Stimulated activated naive CD8-positive, alpha-beta T cell treated with anti-CD3 and anti-CD28 coated beads, Interleukin-15, Interleukin-2, amounts not matched to agents 100 U/mL and 50 U/mL, for 24 hours (primary cell): Measurements from ENCODE around the gene TRIM65.
A peak's percentile ranks its signal among the peaks of the same experiment; 100 is the strongest.
"Not testable (repeated sequence)": the region's sequence is repeated elsewhere in the genome, so short reads cannot be mapped to it uniquely, and the experiment has no call there.

ENCODE experiments used
- ATAC-seq: fragments of 150-1000 bp; cut with Tn5 transposase; one replicate; pipeline ENCODE4 v1.10.0; 2021
- DNase-seq: peaks from one replicate; pipeline ENCODE4 v3.0.0; 2021

The TRIM65 gene

DNA sequence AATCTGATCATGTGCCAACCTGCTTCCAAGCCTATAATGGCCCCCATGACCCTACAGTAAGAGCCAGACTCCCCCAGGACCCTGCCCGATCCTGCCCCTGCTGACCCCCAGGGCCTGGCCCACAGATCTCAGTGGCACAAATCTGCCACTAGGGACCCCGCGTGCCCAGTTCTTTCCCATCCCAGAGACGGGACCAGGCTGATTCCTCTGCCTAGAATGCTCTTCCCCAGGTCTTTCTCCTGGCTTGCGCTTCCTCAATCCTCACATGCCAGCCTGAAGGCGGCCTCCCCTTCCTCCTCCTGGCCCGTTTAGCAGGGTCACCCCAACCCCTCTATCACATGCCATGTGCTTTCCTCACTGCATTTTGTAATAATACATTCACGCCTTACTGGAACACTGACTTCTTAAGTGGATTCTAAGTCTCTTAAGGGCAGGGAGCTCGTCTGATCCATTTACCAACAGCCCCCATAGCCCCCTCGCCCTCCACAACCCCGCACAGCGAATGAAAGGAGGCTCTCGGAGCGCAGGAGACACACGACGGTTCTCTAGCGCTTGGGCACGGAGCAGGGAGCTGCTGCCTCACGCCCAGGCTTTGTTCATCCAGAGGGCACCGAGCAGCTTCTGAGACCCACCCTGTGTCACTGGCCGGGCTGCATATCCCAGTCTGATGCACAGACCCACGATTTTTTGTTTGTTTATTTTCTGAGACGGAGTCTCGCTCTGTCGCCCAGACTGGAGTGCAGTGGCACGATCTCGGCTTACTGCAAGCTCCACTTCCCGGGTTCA is 1.2 kb downstream of the TRIM65 start:
- no peak for ATAC-seq

GRCh38 chr17:75894049-75894733 is 2.6 kb downstream of the TRIM65 start:
- DNase-seq, result no peak
- ATAC-seq, result no peak

More for the DNA sequence above, 1.2 kb downstream of the TRIM65 start:
- DNase-seq, result peak; percentile 49

- ATAC-seq, result no peak
- DNase-seq, result no peak
These were observed 3.3 kb downstream of the TRIM65 start for GRCh38 chr17:75893305-75894048.

DNA sequence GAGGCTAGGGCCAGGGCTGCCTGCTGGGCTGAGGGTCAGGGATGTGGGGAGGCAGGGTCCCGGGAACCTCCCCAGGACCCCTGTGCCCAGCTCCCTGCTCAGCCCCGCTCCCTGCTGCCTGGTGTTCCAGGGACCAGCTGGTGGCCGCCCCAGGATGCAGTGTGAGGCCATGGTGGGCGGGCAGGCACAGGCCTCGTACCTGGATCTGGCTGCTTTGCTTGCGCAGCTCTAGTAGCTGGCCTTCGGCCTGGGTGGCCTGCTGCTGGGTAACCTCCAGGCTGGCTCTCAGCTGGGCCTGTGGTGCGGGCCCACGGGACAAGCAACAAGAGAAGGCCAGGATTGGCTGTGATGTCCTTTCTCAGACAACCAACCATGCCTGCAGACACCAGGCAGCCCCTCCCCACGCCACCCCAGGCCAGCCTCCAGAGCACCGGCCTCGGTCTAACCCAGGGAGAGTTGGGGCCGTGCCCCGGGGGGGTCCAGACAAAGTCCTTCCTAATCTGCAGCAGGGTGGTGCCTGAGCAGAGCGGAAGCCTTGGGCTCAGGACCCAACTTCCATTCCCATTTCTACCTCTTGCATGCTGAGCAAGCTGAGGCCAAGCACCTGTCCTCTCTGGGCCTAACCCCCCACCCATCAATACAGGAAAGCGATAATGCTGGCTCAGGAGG is 4.1 kb downstream of the TRIM65 start:
- DNase-seq, result no peak
- no peak for ATAC-seq

GRCh38 chr17:75891605-75892555 is 4.9 kb downstream of the TRIM65 start:
- ATAC-seq (no peak), DNase-seq (no peak)

DNA sequence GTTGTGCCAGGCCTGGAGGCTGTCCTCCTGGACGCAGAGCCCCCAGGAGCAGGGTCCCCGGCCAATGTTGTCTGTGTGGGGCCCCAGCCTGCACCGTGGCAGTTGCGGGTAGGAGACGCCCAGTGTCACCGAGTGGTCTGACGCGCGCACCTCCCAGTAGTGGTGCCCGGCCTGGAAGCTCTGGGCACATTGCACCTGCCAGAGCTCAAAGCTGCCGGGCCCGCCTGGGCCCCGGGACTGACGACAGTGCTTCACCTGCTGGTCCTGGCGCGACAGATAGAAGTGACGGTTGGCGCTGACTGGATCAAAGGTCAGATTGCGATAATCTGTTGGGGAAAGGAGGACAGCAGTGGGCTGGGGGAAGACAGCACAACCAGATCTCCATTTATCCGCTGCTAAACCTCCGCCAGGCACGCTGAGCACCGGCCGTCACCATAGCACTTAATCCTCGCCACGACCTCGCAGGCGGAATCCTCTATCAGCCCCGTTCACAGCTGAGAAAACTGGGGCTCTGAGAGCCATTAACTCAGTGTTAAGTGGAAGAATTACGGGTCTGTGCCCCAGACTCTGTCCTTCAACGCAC is 5.6 kb downstream of the TRIM65 start:
- DNase-seq (no peak), ATAC-seq (no peak)

- DNase-seq (no peak), ATAC-seq (peak; percentile 82)
These were observed 7.3 kb downstream of the TRIM65 start for GRCh38 chr17:75889454-75889853.

DNA sequence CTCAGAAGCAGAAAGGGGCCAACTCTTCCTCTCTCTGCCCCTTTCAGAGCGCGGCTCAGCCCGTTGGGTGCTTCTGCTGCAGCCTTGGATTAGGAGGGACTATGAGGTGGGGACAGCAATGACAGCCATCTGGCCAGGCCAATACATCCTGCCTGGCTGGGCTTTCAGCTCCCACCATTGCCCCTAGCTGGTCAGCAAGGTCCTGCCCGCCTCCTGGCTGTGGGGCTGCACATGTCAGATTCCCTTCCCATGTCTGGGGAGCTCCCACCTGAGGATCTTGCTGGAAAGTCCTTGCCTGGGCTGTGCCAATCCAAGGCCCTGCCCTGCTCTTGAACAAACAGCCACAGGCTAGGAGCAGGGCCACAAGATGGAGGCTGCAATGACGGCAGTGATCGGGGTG is 8.3 kb downstream of the TRIM65 start:
- DNase-seq (no peak), ATAC-seq (no peak)

GRCh38 chr17:75885860-75886259 is 10.9 kb downstream of the TRIM65 start:
- ATAC-seq, DNase-seq: not testable (repeated sequence)

- DNase-seq (no peak), ATAC-seq (no peak)
These were observed 11.3 kb downstream of the TRIM65 start for GRCh38 chr17:75885431-75885830.

GRCh38 chr17:75881678-75882454 is 14.9 kb downstream of the TRIM65 start:
- ATAC-seq, result no peak
- DNase-seq, result no peak

DNA sequence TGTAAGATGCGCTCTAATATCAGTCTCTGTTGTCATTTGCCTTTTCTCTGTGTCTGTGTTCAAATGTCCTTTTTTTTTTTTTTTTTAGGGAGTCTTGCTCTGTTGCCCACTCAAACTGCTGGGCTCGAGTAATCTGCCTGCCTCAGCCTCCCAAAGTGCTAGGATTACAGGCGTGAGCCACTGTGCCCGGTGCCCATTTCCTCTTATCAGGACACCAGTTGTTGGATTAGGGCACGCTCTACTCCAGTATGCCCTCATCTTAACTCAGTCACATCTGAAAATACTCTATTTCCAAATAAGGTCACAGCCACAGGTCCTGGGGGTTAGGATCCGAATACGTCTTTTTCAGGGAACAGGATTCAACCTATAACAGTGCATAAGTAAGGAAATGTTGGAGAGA is 16.5 kb downstream of the TRIM65 start:
- ATAC-seq, result no peak
- no peak for DNase-seq

- ATAC-seq, result peak; percentile 3
- DNase-seq, result peak; percentile 31
These were observed 18.4 kb downstream of the TRIM65 start, which contains the start of gene TRIM47 for GRCh38 chr17:75878174-75878998. Gene TRIM47, minus strand, starts transcription at chr17:75878581. Its CDS starts 33 bp downstream, at chr17:75878548.

GRCh38 chr17:75877752-75878173 is 19.0 kb downstream of the TRIM65 start:
- ATAC-seq (peak; percentile 78), DNase-seq (peak; percentile 75)

DNA sequence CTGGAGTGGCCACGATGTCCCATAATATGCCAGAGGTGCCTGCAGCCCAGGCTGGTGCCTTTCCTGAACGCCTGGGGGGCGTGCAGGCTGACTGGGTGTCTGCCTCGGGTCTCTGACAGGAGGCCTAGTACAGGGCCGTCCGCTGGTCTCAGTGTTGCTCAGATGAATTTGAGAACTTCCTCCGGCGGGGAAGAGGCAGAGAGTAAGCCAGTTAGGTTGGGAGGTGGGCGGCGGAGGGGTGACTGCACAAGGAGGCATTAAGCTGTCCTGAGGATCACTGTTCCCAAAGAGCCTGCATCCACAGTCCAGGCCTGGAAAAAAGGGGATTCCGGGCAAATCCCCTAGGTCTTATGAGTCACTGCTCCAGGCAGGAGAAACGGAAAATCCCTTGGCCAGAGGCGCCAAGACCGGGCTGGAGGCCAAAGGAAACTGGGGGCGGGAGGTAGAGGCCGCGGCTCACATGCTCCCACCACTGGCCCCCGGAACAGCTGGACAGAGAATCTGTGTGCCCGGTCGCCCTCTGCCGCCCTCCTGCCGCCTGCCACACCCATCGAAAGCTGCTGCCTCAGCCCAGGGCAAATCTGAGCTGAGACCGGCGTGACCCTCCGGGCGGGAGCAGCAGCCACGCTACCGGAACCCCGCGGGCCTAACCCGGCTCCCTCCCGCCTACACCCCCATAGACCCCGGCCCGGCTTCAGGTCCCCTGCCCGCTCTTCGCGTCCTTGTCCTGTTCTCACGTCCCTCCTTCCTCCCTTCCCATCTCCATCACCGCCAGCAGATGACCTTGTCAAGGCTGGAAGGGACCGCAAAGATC is 19.6 kb downstream of the TRIM65 start:
- peak; percentile 48 for DNase-seq
- ATAC-seq, result peak; percentile 12

GRCh38 chr17:75876190-75876937 is 20.4 kb downstream of the TRIM65 start:
- DNase-seq (peak; percentile 72), ATAC-seq (peak; percentile 55)

DNA sequence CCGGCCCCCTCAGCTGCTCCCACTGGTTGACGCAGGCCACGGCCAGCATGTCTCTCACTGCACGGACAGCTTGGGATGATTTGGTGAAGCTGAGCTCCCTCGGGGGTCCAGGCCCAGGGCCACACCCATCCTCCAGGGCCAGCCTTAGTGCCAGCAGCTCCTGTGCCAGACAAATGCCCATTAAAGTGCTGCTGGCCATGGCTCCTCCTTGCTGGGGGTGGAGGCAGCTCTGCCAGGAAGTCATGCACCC is 20.9 kb downstream of the TRIM65 start:
- DNase-seq (no peak), ATAC-seq (no peak)
